Measurements from ENCODE around the gene ENTPD2.

The ENTPD2 gene

GRCh38 chr9:137053944-137054931, at the start of gene ENTPD2:
Gene ENTPD2 (minus strand): TSS chr9:137054061. CDS start chr9:137053997, 64 bp downstream.
- no peak for DNase-seq

- DNase-seq: no peak
These were observed 49.5 kb upstream of the ENTPD2 start for GRCh38 chr9:137103206-137103999.

- DNase-seq: no peak
These were observed 45.4 kb upstream of the ENTPD2 start for GRCh38 chr9:137099231-137099630.

- no peak for DNase-seq
These were observed 44.1 kb upstream of the ENTPD2 start for GRCh38 chr9:137097761-137098462.

- no peak for DNase-seq
These were observed 43.1 kb upstream of the ENTPD2 start for GRCh38 chr9:137096785-137097546.

GRCh38 chr9:137095664-137096517, 42.0 kb upstream of the ENTPD2 start:
- DNase-seq: peak; percentile 87

GRCh38 chr9:137089232-137089947, 35.5 kb upstream of the ENTPD2 start:
- no peak for DNase-seq

- DNase-seq: no peak
These were observed 34.3 kb upstream of the ENTPD2 start for GRCh38 chr9:137088121-137088520.

GRCh38 chr9:137087409-137087925, 33.6 kb upstream of the ENTPD2 start:
- DNase-seq: no peak

- peak; percentile 99 for DNase-seq
These were observed 32.9 kb upstream of the ENTPD2 start, which contains the start of gene MAN1B1 for GRCh38 chr9:137086531-137087408. Gene MAN1B1 (plus strand): TSS chr9:137086985. CDS start chr9:137087000, 15 bp downstream.

- peak; percentile 77 for DNase-seq
These were observed 32.2 kb upstream of the ENTPD2 start for GRCh38 chr9:137085920-137086530.

GRCh38 chr9:137084526-137084925, 30.7 kb upstream of the ENTPD2 start:
- DNase-seq: no peak

- no peak for DNase-seq
These were observed 29.6 kb upstream of the ENTPD2 start for GRCh38 chr9:137083394-137084004.

GRCh38 chr9:137082925-137083290, 29.0 kb upstream of the ENTPD2 start:
- DNase-seq: no peak

GRCh38 chr9:137082222-137082924, 28.5 kb upstream of the ENTPD2 start:
- DNase-seq: no peak

- DNase-seq: no peak
These were observed 26.6 kb upstream of the ENTPD2 start for GRCh38 chr9:137080260-137081122.

GRCh38 chr9:137079401-137079787, 25.5 kb upstream of the ENTPD2 start:
- DNase-seq: no peak

All from activated CD8-positive, alpha-beta memory T cell treated with anti-CD3 and anti-CD28 coated beads, Interleukin-2, amount 50 U/mL, for 48 hours (primary cell).